HG03045 (cell line): ENCODE results near the gene WNT3A.

Experiments used
- ATAC-seq: cut with Tn5 transposase; IDR thresholded peaks from one replicate; pipeline ENCODE4 v1.9.1; 2021; ENCODE audit warnings: mild to moderate bottlenecking, moderate library complexity; ENCODE audit not compliant: unreplicated experiment

The WNT3A gene

GRCh38 chr1:227999056-227999930 is 7.5 kb upstream of the WNT3A start:
- ATAC-seq = peak; percentile 69

GRCh38 chr1:228000416-228000815 is 6.4 kb upstream of the WNT3A start:
- no peak for ATAC-seq

GRCh38 chr1:228000836-228001563 is 5.8 kb upstream of the WNT3A start:
- no peak for ATAC-seq

DNA sequence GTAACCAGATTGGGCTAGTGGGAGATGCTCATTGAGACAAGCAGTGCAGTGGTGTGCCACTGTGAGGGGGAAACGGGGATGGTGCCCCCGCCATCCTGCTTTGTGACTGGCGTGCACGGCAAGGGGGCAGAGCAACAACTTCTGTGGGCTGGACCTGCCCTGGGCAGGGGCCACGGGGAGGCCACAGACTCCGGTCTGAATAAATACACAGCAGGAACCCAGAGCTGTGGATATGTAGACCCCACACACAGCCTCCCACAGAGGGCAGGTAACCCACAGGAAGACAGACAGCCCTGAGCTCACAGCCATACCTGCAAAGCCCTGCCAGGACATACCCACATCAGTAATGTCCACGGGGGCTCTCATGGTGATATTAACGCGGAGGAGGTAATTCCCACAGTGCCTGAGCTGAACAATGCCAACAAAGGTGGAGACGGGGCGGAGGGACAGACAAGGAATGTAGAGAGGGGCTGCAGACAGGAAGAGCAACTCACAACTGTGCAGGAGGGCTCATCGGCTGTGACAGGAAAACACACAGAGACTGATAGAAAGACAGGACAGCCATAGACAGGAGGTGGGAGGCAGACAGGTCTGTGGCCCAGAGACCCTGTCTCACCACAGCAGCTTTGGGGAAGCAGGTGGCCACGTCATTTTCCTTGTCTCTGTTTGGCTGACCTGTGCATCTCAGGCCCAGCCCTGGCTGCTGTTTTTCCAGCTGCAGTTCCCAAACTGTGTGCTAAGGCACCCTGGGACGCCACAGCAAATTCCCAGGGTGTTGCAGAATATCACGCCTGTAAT is 4.9 kb upstream of the WNT3A start:
- ATAC-seq = no peak

- no peak for ATAC-seq
These were observed 4.0 kb upstream of the WNT3A start for GRCh38 chr1:228002792-228003191.

- ATAC-seq = no peak
These were observed 3.1 kb upstream of the WNT3A start for GRCh38 chr1:228003461-228004330.

DNA sequence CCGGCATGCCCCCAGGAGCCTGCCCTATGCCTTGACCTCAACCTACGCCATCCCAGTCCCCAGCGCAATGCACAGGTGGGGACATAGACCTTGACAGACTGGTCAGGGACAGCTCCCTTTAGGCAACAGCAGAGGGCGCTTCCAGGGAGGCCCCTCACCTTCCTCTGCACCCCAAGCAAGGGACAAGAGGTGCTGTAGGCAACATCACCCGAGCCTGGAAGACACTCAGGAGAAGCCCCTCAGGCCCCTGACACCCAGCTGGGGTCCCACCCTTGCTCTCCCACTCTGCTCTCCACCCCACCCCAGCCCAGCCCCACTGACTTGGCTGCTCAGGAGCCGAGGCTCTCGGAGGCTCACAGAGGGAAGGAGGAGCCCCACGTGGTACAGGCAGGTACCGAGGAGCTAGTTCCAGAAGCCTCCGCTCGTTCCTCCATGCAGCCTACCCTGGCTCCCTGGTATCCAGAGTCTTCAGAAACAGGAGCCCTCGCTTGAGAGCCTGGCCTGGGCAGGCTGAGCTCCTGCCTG is 2.4 kb upstream of the WNT3A start:
- ATAC-seq = no peak

DNA sequence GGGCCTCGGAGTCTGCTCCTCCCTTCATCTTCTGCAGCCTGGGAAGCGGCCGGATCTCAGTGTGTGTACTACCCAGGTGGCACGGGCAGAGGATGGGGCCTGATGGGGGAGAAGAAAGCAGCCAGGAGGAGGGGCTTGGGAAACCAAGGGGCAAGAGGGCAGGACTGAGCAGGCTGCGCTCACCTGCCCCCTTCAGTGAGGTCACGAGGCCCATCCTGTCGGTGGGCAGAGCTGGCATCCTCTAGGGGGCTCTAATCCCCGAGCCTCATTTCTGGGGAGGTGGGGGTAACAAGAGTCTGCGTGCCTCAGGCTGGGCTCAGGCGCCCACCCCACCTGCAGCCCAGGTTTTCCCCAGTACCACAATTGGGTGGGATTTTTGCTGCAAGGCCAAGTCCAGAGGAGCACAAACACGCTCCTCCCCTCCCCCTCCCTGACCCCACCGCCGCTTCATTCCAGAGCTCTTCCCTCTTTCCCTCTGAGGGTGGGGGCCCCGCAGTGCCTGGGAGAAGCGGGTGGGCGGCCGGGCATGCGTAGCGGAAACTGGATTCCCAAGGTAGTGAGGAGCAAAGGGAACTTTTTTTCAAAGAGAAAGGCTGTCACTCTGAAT is 1.8 kb upstream of the WNT3A start:
- no peak for ATAC-seq

GRCh38 chr1:228005511-228006033 is 1.2 kb upstream of the WNT3A start:
- ATAC-seq = no peak

GRCh38 chr1:228006034-228006785 is 588 bp upstream of the WNT3A start:
- ATAC-seq = no peak

- no peak for ATAC-seq
These were observed 427 bp downstream of the WNT3A start for GRCh38 chr1:228007049-228007800.

GRCh38 chr1:228007801-228008341 is 1.1 kb downstream of the WNT3A start:
- no peak for ATAC-seq

DNA sequence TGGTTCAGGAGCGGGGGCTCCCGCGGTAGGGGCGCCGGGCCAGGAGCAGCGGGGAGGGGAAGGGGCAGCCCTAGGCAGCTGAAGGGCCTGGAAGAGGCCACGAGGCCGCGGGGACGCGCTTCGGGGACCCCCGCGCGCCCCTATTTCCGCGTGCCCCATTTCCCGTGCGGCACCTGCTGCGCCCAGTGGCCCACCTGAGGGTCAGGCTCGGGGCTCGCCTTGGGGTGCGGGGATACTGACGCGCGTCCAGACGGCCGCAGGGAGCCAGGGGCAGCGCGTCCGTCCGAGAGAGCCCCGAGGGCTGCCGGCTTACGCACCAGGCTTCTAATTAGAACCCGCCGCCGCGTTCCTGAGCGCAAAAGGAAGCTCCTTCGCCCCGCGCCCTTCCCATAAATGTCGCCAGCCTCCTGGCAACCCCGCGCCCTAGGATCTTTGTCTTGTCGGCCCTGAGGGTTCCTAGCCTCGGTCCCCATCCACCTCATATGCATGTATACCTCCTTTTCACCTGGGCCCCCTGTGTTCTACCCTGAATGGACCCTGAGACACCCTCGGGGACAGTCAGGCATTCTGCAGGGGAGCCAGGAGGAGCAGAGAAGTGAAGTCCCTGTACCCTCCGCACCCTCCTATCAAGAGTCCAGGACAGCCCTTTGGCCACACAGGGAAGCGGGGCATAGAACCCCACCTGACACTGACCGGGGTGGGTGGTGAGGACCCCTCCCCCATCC is 1.8 kb downstream of the WNT3A start:
- no peak for ATAC-seq

GRCh38 chr1:228009116-228009827 is 2.5 kb downstream of the WNT3A start:
- no peak for ATAC-seq

- no peak for ATAC-seq
These were observed 3.3 kb downstream of the WNT3A start for GRCh38 chr1:228009828-228010775.
